Measurements from ENCODE around the gene NAA50.

The NAA50 gene

GRCh38 chr3:113676261-113676660, 69.8 kb downstream of the NAA50 start:
- no peak overlapping the region for H4K91ac ChIP-seq (ENCODE audit: low read depth, low read length, poor library complexity)
- H3K4me1 ChIP-seq (ENCODE audit: control insufficient read depth in 2 of 2, insufficient read depth in 1 of 2, low read depth in 1 of 2, low read length in 2 of 2), result no peaks in the 10 kb centered on the region
- no peak overlapping the region for H3K14ac ChIP-seq (ENCODE audit: low read length)
- no peak overlapping the region for H3K18ac ChIP-seq (ENCODE audit: low read length)
- H3K9me3 ChIP-seq (replicated peaks in 1 of 2; ENCODE audit: control insufficient read depth in 2 of 2, insufficient read depth in 1 of 2, low read depth in 1 of 2, low read length in 2 of 2), result no peaks in the 10 kb centered on the region
- H2BK5ac ChIP-seq (ENCODE audit: low read length), result no peak overlapping the region
- WGBS, 2 donors (ENCODE audit: extremely low coverage in 2 of 2, insufficient read length in 2 of 2, insufficient replicate concordance in 1 of 2), result no CpG with 5 or more reads among the region's 3 CpGs
- no peaks in the 10 kb centered on the region for H3K27me3 ChIP-seq (ENCODE audit: control insufficient read depth in 3 of 3, insufficient read depth in 3 of 3, low read depth in 1 of 3, low read length in 3 of 3)
- H2AFZ ChIP-seq (ENCODE audit: low read length), result no peak overlapping the region
- H3K4ac ChIP-seq (ENCODE audit: low read length), result no peak overlapping the region
- H2BK15ac ChIP-seq (ENCODE audit: low read length), result no peak overlapping the region
- H2AK5ac ChIP-seq (ENCODE audit: low read depth, low read length), result no peak overlapping the region
- no peak for DNase-seq (ENCODE audit: low spot score)
- no peak overlapping the region for H4K8ac ChIP-seq (ENCODE audit: low read depth, low read length)
- H3K4me2 ChIP-seq (ENCODE audit: insufficient read depth, low read length, poor library complexity, severe bottlenecking), result no peak overlapping the region
- H3K79me1 ChIP-seq (ENCODE audit: low read depth, low read length), result no peaks in the 10 kb centered on the region
- no peak overlapping the region for H2BK12ac ChIP-seq (ENCODE audit: low read length)
- peaks cover 0 to 47% of the 10 kb centered on the region in 2 donors for H3K36me3 ChIP-seq (replicated peaks in 1 of 2; ENCODE audit: control insufficient read depth in 2 of 2, insufficient read depth in 2 of 2, low read length in 2 of 2)
- H3K4me3 ChIP-seq (ENCODE audit: low read length in 2 of 2), result no peak overlapping the region
- no peak overlapping the region for H2BK120ac ChIP-seq (ENCODE audit: low read depth, low read length)
- H3K23ac ChIP-seq (ENCODE audit: low read depth, low read length, poor library complexity), result no peak overlapping the region
- no peak overlapping the region for H3K27ac ChIP-seq (replicated peaks; ENCODE audit: low read length)
- no peak overlapping the region for H3K9ac ChIP-seq (ENCODE audit: low read depth, low read length, poor library complexity)

GRCh38 chr3:113673593-113673992, 72.5 kb downstream of the NAA50 start:
- H3K4me3 ChIP-seq (ENCODE audit: low read length in 2 of 2), result no peak overlapping the region
- H3K79me1 ChIP-seq (ENCODE audit: low read depth, low read length), result no peaks in the 10 kb centered on the region
- no peaks in the 10 kb centered on the region for H3K27me3 ChIP-seq (ENCODE audit: control insufficient read depth in 3 of 3, insufficient read depth in 3 of 3, low read depth in 1 of 3, low read length in 3 of 3)
- no peaks in the 10 kb centered on the region for H3K4me1 ChIP-seq (ENCODE audit: control insufficient read depth in 2 of 2, insufficient read depth in 1 of 2, low read depth in 1 of 2, low read length in 2 of 2)
- no peak overlapping the region for H3K14ac ChIP-seq (ENCODE audit: low read length)
- H3K27ac ChIP-seq (replicated peaks; ENCODE audit: low read length), result no peak overlapping the region
- H2BK5ac ChIP-seq (ENCODE audit: low read length), result no peak overlapping the region
- no peak overlapping the region for H4K91ac ChIP-seq (ENCODE audit: low read depth, low read length, poor library complexity)
- WGBS, 2 donors (ENCODE audit: extremely low coverage in 2 of 2, insufficient read length in 2 of 2, insufficient replicate concordance in 1 of 2), result no CpG with 5 or more reads among the region's 4 CpGs
- no peak overlapping the region for H3K4me2 ChIP-seq (ENCODE audit: insufficient read depth, low read length, poor library complexity, severe bottlenecking)
- no peak for DNase-seq (ENCODE audit: low spot score)
- H3K36me3 ChIP-seq (replicated peaks in 1 of 2; ENCODE audit: control insufficient read depth in 2 of 2, insufficient read depth in 2 of 2, low read length in 2 of 2), result peaks cover 0 to 52% of the 10 kb centered on the region in 2 donors
- no peak overlapping the region for H2BK12ac ChIP-seq (ENCODE audit: low read length)
- H2AFZ ChIP-seq (ENCODE audit: low read length), result no peak overlapping the region
- H2BK15ac ChIP-seq (ENCODE audit: low read length), result no peak overlapping the region
- H3K4ac ChIP-seq (ENCODE audit: low read length), result no peak overlapping the region
- no peak overlapping the region for H3K23ac ChIP-seq (ENCODE audit: low read depth, low read length, poor library complexity)
- H3K18ac ChIP-seq (ENCODE audit: low read length), result no peak overlapping the region
- H3K9me3 ChIP-seq (replicated peaks in 1 of 2; ENCODE audit: control insufficient read depth in 2 of 2, insufficient read depth in 1 of 2, low read depth in 1 of 2, low read length in 2 of 2), result no peaks in the 10 kb centered on the region
- H2BK120ac ChIP-seq (ENCODE audit: low read depth, low read length), result no peak overlapping the region
- H3K9ac ChIP-seq (ENCODE audit: low read depth, low read length, poor library complexity), result no peak overlapping the region
- no peak overlapping the region for H2AK5ac ChIP-seq (ENCODE audit: low read depth, low read length)
- H4K8ac ChIP-seq (ENCODE audit: low read depth, low read length), result no peak overlapping the region

DNA sequence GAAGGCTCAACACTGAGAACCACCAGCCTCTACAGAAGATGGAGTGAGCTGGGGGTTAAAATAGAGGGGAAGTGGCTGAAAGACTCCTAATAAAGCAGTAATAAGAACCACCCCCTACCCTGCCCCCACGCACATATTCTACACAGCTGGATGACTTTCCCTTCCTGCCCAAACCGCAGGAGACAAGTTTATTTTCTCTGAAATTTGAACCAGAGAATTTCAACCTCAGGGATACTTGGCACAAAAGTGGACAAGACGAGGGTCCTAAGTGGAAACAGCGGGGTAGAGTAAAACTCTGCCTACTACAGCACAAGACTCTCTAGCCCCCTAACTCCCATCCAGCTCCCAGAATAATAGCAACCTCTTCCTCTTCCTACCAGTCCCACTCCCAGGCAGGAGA, 78.0 kb downstream of the NAA50 start:
- Histone ChIP-seq H3K4me1 (ENCODE audit: control insufficient read depth in 2 of 2, insufficient read depth in 1 of 2, low read depth in 1 of 2, low read length in 2 of 2) (peaks cover 2 to 4% of the 10 kb centered on the region in 2 donors), H3K9me3 (replicated peaks in 1 of 2; ENCODE audit: control insufficient read depth in 2 of 2, insufficient read depth in 1 of 2, low read depth in 1 of 2, low read length in 2 of 2) (no peaks in the 10 kb centered on the region), H3K27me3 (ENCODE audit: control insufficient read depth in 3 of 3, insufficient read depth in 3 of 3, low read depth in 1 of 3, low read length in 3 of 3) (no peaks in the 10 kb centered on the region), H3K4me3 (ENCODE audit: low read length in 2 of 2) (no peak overlapping the region), H2AFZ (ENCODE audit: low read length) (no peak overlapping the region), H3K14ac (ENCODE audit: low read length) (no peak overlapping the region), H2BK15ac (ENCODE audit: low read length) (no peak overlapping the region), H2AK5ac (ENCODE audit: low read depth, low read length) (no peak overlapping the region), H3K9ac (ENCODE audit: low read depth, low read length, poor library complexity) (no peak overlapping the region), H4K91ac (ENCODE audit: low read depth, low read length, poor library complexity) (no peak overlapping the region), H2BK12ac (ENCODE audit: low read length) (no peak overlapping the region), H2BK120ac (ENCODE audit: low read depth, low read length) (no peak overlapping the region), H2BK5ac (ENCODE audit: low read length) (no peak overlapping the region), H3K79me1 (ENCODE audit: low read depth, low read length) (no peaks in the 10 kb centered on the region), H3K27ac (replicated peaks; ENCODE audit: low read length) (no peak overlapping the region), H3K36me3 (replicated peaks in 1 of 2; ENCODE audit: control insufficient read depth in 2 of 2, insufficient read depth in 2 of 2, low read length in 2 of 2) (peaks cover 0 to 28% of the 10 kb centered on the region in 2 donors), H3K23ac (ENCODE audit: low read depth, low read length, poor library complexity) (no peak overlapping the region), H4K8ac (ENCODE audit: low read depth, low read length) (no peak overlapping the region), H3K4me2 (ENCODE audit: insufficient read depth, low read length, poor library complexity, severe bottlenecking) (no peak overlapping the region), H3K4ac (ENCODE audit: low read length) (no peak overlapping the region), H3K18ac (ENCODE audit: low read length) (no peak overlapping the region)
- WGBS, 2 donors (ENCODE audit: extremely low coverage in 2 of 2, insufficient read length in 2 of 2, insufficient replicate concordance in 1 of 2), result no CpG with 5 or more reads among the region's 4 CpGs
- no peak for DNase-seq (ENCODE audit: low spot score)

Data from neuronal stem cell (in vitro differentiated cells).